Suprapubic skin (tissue), 4 donors: ENCODE results near the gene TBC1D8.

Experiments used
- POLR2A ChIP-seq, 2 donors: fragments of 450-650 bp; IDR thresholded peaks; one replicate each; pipeline ENCODE4 v1.6.1; 2017; ENCODE audit warnings: antibody characterized with exemption in 2 of 2, mild to moderate bottlenecking in 2 of 2, moderate library complexity in 2 of 2
- POLR2AphosphoS5 ChIP-seq, 3 donors: sonication (generic); formaldehyde crosslinking; IDR thresholded peaks; one replicate each; pipeline ENCODE4 v1.6.1; 2017; ENCODE audit warnings: antibody characterized with exemption in 3 of 3
- TF ChIP-seq, protein P1 (sequence below), 2 donors: fragments of 200-600 bp in 1 of 2; fragments of 450-650 bp in 1 of 2; sonication (generic) in 1 of 2; IDR thresholded peaks; one replicate each; pipeline ENCODE4 v1.5.1; 2016 to 2019; ENCODE audit warnings: antibody characterized with exemption in 2 of 2, mild to moderate bottlenecking in 1 of 2, moderate library complexity in 1 of 2

GRCh38 chr2:101123795-101124471 is 27.2 kb downstream of the TBC1D8 start:
- no peak for TF ChIP-seq POLR2AphosphoS5 (IDR thresholded peaks at IDR 0.05)
- TF ChIP-seq, protein P1, sequence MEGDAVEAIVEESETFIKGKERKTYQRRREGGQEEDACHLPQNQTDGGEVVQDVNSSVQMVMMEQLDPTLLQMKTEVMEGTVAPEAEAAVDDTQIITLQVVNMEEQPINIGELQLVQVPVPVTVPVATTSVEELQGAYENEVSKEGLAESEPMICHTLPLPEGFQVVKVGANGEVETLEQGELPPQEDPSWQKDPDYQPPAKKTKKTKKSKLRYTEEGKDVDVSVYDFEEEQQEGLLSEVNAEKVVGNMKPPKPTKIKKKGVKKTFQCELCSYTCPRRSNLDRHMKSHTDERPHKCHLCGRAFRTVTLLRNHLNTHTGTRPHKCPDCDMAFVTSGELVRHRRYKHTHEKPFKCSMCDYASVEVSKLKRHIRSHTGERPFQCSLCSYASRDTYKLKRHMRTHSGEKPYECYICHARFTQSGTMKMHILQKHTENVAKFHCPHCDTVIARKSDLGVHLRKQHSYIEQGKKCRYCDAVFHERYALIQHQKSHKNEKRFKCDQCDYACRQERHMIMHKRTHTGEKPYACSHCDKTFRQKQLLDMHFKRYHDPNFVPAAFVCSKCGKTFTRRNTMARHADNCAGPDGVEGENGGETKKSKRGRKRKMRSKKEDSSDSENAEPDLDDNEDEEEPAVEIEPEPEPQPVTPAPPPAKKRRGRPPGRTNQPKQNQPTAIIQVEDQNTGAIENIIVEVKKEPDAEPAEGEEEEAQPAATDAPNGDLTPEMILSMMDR (IDR thresholded peaks at IDR 0.05): no peak
- TF ChIP-seq POLR2A (IDR thresholded peaks at IDR 0.05): no peak
